GM11168 (cell line): ENCODE measurements around the gene VWA1.
"Not testable (repeated sequence)": the region's sequence is repeated elsewhere in the genome, so short reads cannot be mapped to it uniquely, and the experiment has no call there.

Source experiments
- in situ Hi-C: fragments of 300-500 bp; cut with MboI; formaldehyde crosslinking; loops from one replicate; pipeline ENCODE4 v1.12.0; 2022; ENCODE audit warnings: low sequenced_read_pairs; ENCODE audit not compliant: unreplicated experiment

VWA1 gene

DNA sequence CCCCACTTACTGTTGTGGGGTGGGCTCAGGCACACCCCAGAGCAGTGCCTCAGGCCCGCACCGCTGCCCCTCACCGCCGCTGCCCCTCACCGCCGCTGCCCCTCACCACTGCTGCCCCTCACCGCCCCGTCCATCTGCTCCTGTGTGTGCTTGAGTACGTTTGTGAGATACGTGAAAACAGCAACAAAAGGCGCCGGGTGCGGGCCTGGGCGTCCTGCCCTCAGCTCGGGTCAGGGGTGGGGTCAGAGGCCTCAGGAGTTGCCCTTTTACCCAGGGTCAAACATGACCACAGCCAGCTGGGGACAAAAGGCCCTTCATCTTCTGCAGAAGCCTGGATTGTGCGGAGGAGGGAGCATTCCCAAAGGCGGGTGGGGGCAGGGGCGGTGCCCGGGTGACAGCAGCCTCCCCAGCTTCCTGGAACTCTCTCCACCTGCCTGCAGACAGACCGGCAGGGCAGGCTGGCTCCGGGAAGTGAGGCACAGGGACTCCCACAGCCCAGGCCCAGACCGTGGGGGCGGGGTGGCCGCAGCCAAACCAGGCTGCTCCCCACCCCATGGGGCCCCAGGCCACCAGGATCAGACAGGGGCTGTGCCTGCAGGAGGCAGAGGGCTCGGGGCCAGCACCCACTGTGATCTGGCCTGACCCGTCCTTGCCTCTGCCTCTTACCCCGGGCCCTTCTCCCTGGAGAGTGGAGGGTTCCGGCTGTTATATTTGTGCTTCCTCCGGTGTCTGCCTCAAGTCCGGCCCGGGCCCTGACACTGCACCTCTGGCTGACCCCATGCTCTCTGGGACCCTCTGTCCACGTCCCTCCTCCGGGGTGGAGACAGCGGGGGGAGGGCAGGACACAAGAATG, 2.3 kb upstream of the VWA1 start:
- in situ Hi-C loops, result no loop called here

DNA sequence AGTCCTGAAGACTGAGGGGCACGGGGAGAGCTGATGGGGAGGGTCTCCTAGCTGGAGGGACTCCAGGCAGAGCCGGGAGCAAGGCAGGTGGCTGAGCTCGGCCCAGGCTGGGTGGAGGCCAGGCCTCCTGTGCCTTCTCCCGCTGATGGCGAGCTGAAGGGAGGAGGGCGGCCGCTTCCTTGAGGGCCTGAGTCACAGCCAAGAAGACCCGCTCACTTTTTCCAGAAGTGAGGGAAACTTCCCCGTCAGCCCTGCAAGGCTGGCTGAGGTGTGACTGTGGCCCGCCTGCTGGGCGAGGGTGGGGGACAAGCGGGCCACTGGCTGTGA, 1.7 kb upstream of the VWA1 start:
- in situ Hi-C loops, result no loop called here

DNA sequence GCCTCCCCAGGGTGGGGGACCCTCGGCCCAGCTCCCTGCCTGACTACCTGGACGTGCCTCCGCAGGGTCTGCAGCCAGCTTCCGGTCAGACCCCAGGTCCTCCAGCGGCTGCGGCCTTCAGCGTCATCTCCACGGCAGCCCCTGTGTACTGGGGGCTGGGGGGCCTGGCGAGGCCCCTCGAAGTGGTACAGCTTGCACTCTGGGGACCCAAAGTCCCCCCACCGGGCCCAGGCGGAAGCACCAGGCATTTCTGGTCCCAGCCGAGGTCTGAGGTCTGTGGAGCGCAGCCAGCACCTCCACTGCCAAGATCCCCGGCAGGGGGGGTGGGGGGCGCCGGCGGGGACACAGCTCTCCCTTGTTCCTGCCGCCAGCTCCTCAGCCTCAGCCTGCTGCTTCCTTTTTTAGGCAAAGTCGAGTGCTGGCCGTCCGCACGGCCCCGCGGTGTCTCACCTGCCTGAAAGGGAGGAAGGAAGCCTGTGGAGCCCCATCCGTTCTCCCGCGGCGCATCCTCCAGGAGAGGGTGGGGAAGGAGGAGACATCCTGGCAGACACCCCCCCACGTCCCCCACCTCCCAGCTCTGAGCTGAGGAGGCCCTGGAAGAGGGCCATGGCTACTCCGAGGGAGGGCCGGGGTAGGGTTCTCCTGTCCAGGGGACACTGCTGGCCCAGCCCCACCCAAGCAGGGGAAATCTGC, 1.2 kb upstream of the VWA1 start:
- in situ Hi-C loops, result no loop called here

DNA sequence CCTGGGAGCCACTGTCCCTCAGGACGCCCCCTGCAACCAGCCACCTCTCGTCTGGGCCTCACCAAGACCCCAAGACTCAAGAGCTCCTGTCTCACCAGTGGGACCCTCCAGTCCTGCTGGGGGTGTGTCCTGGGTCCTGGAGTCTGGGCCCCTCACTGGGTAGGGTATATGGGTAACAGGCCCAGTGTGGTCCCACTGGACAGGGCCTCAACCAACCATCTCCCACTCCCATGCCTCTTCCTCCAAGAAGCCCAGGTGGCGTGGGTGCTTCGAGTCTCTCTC, 725 bp upstream of the VWA1 start:
- in situ Hi-C loops, result no loop called here

DNA sequence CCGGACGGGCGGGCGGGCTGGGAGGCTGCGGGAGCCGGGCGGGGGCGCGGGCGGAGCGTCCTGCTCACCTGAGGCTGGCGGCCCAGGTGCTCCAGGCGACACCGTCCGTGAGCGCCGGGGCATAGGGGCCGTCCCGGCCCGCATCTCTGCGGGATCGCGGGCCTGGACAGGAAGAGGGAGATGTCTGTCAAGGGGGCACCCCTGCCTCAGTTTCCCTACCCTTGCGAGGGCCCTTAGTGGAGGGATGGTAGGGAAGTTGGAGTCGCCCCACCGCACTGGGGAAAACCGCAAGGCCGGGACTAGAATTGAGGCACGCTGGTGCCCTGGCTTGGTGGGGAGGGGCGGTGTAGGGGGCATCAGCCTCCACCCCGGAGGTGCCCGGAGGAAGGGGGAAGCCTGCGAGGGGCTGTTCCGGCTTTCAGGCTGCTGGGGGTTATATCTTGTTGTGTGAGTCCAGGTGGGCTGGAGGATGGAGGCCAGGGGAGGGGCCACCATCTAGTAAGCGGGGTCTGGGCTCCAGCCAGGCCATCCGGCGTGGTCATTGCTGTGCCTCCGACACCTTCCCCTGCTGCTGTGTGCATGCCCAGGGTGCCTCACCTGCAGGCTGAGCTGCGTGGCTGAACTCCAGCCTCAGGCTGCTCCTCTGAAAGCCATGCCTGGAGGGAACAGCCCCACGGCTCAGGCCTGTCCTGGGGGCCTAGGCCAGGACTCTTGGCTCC, 580 bp downstream of the VWA1 start:
- in situ Hi-C loops, result no loop called here

DNA sequence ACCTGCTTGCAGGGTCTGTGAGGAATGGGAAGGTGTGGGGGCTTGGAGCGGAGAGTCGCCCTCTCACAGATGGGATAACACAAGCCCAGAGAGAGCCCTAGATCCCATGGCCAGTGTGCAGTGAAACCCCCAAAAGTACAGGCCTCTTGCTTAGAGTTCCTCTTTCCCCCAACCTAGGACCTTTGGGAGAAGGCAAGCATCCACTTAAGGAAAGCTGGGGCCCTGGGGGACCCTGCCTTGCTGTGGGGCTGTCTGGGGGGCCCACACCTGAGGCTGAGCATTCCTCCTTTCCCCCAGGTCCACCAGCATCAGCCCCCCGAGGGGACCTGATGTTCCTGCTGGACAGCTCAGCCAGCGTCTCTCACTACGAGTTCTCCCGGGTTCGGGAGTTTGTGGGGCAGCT, 1.1 kb downstream of the VWA1 start:
- in situ Hi-C loops, result no loop called here

DNA sequence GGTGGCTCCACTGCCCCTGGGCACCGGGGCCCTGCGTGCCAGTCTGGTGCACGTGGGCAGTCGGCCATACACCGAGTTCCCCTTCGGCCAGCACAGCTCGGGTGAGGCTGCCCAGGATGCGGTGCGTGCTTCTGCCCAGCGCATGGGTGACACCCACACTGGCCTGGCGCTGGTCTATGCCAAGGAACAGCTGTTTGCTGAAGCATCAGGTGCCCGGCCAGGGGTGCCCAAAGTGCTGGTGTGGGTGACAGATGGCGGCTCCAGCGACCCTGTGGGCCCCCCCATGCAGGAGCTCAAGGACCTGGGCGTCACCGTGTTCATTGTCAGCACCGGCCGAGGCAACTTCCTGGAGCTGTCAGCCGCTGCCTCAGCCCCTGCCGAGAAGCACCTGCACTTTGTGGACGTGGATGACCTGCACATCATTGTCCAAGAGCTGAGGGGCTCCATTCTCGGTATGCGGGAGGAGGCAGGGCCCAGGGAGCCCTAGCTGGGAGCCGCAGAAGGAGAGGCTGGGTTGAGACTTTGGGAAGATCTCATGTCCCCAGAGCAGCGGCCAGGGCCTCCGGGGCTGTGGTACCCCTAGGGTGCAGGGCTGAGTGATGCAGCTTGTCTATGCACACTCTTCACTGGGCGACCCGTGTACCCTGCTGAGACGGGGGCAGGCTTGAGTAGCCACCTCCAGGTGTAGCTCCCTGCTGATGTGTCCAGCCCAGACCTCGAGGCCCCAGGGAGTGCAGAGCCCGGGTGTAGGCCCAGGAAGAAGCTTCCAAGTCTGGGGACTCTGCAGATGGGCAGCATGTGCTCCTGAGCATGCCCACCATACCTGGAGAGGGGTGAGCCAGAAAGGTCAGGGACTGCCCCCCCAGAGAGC, 1.8 kb downstream of the VWA1 start:
- in situ Hi-C loops, result no loop called here

DNA sequence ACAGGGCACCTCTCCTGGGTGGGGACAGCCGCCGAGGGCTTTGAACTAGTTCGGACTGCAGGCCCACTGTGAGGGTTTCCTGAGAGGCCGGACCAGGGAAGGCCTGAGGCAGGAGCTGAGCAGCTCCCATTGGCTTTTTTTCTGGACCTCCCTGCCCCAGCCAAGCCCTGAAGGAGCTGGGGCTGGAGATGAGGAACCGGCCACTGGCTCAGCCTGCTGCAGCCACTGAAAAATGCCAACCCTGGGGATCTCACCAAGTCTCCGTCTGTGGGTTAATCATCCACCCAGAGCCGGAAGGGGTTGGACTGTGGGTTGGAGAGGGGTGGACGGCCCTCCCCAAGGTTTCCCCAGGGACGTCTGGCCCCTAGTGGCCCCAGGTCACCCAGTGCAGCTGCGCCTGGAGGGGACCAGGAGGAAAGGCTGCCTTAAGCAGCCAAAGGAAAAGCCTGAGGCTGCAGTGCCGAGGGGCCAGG, 2.5 kb downstream of the VWA1 start:
- in situ Hi-C loops, result no loop called here

DNA sequence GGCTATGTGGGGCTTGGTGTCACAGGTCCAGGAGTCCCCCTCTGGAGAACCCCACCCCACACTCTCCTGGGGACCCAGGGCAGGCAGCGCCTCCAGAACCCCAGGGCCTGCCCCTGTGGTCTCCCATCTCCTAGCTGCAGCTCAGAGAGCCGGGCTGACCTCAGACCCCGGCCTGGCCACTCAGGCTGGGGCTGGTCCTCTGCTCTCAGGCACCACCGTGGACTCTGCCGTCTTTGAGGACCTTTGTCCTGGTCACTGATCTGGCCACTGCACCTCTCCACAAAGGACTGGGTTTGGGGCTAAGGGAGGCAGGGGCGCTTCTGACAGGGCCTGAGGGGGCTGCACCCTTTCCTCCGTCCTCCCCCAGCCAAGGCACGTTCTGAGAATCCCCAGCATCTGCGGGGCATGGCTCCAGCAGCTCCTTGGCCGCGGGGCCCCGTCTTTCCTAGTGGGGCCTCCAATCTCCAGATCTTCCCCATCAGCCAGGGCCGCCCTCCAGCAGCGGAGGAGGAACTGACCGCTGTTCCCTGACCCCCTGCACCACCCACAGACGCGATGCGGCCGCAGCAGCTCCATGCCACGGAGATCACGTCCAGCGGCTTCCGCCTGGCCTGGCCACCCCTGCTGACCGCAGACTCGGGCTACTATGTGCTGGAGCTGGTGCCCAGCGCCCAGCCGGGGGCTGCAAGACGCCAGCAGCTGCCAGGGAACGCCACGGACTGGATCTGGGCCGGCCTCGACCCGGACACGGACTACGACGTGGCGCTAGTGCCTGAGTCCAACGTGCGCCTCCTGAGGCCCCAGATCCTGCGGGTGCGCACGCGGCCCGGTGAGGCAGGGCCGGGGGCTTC, 3.3 kb downstream of the VWA1 start:
- in situ Hi-C loops, result no loop called here

DNA sequence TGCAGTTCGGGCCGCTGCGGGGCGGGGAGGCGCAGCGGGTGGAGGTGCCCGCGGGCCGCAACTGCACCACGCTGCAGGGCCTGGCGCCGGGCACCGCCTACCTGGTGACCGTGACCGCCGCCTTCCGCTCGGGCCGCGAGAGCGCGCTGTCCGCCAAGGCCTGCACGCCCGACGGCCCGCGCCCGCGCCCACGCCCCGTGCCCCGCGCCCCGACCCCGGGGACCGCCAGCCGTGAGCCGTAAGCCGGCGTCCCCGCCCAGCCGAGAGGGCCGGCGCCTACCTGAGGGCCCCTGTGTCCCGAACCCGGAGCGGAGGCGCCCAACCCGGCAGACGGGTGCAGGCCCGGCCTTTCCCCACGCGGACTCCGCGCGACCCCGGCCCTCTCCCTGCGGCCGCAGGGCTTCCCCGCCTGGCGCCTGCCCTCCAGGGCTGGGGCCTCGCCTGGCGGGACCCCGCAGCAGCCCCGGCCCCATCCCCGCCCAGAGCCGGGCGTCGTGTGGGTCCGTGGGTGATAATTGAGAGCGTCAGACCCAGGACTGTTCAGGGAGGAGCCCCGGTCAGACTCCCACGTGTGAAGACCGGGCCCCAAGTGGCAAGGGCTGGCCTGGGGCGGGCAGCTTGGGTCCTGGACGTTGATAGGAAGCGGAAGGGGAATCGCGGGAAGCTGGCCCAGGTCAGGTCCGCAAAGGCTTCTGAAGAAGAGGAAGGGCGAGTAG, 4.2 kb downstream of the VWA1 start:
- in situ Hi-C loops, result no loop called here

DNA sequence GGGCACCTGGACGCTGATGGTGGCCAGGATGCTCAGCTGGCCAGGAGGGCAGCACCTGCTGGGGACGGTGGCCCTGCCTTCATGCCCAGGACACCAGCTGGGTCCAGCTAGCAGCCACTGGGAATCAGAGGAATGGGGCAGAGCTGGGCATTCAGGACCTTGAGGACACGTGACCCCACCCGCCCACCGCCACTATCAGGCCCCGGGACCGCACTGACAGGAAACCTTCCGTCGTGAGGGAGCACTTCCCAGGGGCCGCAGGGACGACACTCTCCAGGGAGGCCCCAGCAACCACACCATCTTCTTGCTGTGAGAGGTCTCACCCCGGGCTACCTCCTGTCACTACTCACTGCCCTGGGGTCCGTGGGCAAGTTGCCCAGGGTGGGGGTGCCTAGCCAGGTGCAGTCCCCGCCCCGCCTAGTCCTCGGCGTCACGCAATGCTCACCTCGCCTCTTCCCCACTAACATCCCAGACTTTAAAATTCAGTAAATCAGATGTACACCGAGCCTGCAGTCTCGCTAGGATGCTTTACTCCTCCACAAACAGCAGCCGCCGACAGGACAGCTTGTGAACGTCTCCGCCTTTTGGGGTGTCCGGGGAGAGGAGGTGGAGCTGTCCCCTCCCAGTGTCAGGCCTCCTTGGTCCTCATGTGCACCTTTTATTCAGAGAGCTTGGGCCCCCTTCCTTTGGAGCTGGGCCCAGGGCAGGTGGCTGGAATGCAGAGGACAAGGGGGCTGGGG, 4.9 kb downstream of the VWA1 start:
- in situ Hi-C loops, result no loop called here

DNA sequence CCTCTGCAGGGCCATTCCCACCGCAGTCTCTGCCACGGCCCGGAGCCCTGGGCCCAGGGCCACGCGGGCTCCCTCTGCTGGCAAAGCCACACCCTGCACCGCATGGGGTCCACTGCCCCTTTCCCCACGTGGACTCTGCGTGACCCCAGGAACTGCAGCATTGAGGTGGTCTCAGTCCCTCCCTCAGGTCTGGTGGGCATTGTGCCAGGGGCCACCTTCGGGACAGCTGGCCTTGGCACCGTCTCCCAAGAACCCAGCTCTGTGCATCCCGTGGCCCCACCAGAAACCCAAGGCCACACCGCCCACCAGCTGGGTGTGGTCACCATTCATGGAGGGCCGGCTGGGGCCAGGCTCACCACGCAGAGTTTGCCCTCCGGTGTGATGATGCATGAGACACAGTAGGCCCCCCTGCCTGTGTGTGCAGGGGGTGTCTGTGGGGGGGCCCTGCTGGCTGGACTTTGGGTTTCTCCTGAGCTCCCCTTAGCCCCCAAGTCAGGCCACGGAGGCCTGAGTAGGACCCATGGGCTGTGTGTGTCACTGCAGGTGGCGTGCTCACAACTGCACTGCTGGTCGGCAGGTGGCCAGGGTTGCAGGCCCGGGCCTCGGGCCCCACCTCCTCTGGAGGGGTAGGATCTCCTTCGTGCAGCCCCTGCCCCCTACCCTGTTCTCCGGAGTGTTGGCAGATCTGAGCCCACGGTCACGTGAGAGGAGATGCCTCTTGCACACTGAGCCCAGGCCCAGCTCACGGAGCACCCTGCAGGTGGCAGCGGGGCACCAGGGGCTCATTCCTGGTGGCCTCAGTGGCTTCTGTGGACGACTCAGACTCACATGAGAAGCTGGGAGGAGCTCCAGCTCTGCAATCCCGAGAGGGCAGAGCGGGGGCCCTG, 5.8 kb downstream of the VWA1 start:
- in situ Hi-C loops, result no loop called here

DNA sequence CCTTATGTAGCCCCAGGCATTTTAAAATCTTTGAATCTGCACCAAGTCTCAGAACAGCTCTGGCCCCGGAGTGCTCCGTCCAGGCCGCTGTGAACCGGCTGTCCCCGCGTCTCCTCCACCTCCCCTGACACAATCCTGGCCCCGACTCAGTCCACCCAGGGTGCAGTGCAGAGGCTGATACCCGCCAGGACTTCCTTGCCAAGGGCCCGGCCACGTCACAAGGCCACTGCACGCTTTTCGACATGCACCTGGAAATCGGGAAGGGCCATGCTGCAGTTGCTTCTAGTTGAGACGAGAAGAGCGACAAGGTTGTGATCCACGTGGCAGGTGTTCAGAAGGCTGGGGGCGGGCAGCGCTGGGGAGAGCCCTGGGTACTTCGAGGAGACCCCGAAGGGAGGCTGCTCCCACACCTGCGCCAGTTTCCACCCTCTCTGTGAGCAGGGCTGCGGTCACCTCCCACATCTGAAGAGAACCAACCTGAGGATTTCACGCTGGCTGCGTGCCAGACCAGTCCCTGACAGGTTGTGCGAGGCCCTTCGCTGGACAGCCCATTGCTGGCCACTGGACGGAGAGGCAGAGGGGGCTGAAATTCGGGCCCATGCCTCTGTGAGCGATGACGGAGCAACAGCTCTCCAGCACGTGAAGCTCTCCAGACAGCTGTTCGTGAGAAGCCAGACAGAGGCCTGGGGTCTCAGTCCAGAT, 6.7 kb downstream of the VWA1 start:
- in situ Hi-C loops, result no loop called here

DNA sequence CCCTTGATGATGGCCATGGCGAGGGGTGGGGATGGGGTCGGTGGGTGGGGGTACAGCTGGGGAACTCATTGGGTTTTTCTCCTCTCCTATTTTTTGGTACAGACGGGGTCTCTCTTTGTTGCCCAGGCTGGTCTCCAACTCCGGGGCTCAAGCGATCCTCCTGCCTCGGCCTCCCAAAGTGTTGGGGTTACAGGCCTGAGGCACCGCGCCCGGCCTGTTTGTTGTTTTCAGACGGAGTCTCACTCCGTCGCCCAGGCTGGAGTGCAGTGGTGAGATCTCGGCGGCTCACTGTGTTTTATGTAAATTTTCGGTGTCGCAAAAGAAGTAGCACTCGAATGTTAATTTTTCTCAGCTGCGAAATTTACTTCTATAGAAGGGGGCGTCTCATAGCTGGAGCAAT, 11.1 kb downstream of the VWA1 start:
- in situ Hi-C loops, result loop anchor here (5.0 kb wide), 1 partner anchor 51 kb away; no protein-coding TSS in a partner anchor

DNA sequence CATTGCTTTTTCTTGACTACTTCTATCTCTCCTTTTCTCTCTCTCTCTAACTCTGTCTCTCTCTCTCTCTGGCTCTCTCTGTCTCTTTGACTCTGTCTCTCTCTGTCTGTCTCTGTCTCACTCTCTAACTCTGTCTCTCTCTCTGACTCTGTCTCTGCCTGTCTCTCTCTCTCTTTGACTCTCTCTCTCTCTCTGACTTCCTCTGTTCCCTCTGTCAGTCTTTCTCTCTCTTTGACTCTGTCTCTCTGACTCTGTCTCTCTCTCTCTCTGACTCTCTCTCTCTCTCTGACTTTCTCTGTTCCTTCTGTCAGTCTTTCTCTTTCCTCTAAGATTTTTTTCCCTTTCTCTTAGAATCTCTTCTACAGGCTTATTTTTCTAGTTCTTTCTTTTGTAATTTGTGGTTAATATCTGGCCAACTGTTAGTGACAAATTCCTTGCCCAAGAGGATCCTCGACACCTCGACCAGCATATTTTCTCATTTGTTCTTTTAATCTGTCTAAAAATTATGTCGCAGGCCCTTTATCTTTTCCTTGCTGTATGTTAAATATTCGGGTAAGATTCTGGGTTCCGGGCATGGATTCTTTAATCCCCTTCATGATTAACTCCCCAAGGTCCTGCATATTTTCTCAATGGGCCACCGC, 13.7 kb downstream of the VWA1 start, which contains the start of gene ATAD3C:
ATAD3C (plus strand) TSS at position 591 of the 641 bp plus-strand sequence. CDS start 995 bp downstream, outside the sequence.
- in situ Hi-C loops, result loop anchor here (5.0 kb wide), 1 partner anchor 48 kb away; no protein-coding TSS in a partner anchor

DNA sequence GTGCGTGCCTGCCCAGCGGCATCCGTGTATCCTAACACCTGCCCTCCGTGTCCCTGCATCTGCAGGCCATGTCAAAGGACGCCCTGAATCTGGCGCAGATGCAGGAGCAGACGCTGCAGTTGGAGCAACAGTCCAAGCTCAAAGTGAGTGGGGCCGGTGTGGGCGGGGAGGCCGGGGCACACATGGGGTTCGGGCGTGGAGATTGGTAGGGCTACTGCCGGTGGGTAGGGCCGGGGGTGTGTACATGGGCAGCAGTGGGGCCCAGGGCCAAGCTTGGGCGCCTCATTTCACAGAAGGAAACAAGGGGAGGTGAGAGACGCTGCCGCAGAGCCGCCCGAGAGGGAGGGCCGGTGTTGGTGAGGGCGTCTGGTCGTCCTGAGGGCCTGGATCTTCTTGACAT, 15.1 kb downstream of the VWA1 start:
- in situ Hi-C loops, result not testable (repeated sequence)
